Anterior cingulate cortex (tissue), 58 donors: ENCODE measurements around the gene AKAP13.

ENCODE experiments used
- DNase-seq, 58 donors: peaks; one replicate each; lab custom pipeline; 2025; lab: John Stamatoyannopoulos, UW

AKAP13 gene

GRCh38 chr15:85707519-85708338, 327.3 kb downstream of the AKAP13 start:
- DNase-seq: no peak

GRCh38 chr15:85708402-85708941, 328.1 kb downstream of the AKAP13 start:
- no peak for DNase-seq

DNA sequence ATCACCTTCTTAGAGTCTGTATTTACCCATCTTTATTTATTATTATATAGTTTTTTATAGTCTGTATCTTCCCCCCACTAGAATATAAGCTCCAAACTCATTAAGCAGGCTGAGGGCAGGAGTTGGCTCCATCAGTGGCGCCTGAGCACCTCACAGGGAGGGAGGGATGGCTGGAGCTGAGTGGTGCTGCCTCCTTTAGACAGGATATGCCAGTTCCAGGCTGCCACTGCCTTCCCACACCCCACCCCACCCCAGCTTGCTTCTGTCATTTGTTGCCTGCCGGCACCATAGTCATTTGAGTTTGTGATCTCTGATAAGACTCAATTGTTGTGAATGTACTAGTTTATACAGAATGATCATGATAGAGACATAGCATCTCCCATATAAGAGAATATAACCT, 328.8 kb downstream of the AKAP13 start:
- DNase-seq: no peak

DNA sequence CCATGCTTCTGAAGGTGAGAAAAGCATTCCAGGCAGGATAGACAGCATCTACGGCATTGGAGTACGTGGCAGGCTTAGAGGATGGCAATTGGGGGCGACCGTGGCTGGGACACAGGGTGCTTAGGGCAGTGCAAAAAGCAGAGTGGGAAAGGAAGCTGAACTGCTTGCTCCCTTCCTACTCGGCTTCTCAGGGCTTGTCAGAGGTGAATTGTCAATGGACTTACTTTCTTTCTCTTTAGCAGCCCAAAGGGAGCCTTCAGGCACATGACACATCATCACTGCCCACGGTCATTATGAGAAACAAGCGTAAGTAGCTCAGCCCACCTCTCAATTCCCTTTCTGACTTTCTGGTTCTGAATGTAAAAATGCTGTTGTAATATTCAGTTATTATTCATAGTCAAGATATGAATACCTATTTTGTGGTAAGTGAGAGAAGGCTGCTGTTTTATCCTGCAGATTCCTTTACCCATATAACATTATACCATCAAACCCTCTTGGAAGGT, 330.0 kb downstream of the AKAP13 start:
- no peak for DNase-seq

GRCh38 chr15:85711580-85712192, 331.3 kb downstream of the AKAP13 start:
- no peak for DNase-seq

GRCh38 chr15:85716261-85716660, 335.9 kb downstream of the AKAP13 start:
- DNase-seq: no peak

GRCh38 chr15:85717212-85717611, 336.8 kb downstream of the AKAP13 start:
- no peak for DNase-seq

DNA sequence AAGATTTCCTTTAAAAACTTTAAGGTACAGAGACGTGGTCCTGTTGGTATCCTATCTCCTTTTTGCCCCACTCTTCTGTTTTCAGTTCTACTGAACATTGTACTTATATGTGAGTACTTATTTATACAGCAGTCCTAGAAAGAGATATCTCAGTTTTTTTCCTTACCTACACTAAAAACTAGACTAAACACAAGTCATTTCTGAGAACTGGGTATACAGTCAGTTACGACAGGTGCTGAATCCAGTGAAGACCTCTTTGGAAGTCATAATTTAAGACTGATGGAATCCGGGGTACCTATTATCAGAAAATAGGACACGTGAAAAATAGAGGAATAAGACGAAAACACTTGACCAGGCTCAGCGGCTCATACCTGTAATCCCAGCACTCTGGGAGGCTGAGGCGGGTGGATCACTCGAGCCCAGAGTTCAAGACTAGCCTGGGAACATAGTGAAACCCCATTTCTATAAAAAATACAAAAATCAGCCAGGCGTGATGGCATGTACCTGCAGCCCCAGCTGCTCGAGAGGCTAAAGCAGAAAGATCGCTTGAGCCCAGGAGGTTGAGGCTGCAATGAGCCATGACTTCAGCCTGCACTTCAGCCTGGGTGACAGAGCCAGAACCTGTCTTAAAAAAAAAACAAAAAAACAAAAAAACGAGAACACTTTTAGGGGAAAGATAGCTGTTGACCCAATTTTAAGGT, 338.0 kb downstream of the AKAP13 start:
- DNase-seq: no peak

DNA sequence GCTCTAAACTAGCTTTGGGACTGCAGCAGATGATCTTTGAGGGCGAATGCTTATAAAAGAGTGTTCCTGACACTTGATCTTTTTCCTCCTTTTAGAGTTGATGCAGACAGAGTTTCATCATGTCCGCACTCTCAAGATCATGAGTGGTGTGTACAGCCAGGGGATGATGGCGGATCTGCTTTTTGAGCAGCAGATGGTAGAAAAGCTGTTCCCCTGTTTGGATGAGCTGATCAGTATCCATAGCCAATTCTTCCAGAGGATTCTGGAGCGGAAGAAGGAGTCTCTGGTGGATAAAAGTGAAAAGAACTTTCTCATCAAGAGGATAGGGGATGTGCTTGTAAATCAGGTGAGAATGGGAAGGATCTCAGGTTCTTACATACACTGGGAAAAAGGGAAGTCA, 338.6 kb downstream of the AKAP13 start:
- no peak for DNase-seq

- no peak for DNase-seq
Measured at GRCh38 chr15:85722374-85723152, 342.2 kb downstream of the AKAP13 start.

- no peak for DNase-seq
Measured at GRCh38 chr15:85723960-85724945, 343.9 kb downstream of the AKAP13 start.

DNA sequence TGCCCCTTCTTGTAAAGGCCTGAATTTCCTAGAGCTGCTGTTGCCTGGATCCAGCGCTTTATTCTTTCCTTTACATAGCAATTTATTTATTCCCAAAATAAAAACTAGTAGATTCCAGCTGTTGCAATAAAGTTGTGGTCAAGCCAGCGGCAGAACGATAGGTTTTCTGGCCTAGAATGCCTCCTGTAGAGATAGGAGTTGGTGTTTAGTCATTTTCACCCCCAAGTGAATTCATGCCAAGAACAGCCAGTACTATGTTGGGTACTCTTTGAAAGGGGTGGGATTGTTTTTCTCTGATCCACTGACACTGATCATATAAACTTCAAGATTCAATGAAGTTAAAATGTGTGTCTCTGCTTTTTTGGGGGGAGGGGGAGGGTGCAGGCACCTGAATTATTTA, 344.6 kb downstream of the AKAP13 start:
- DNase-seq: no peak

DNA sequence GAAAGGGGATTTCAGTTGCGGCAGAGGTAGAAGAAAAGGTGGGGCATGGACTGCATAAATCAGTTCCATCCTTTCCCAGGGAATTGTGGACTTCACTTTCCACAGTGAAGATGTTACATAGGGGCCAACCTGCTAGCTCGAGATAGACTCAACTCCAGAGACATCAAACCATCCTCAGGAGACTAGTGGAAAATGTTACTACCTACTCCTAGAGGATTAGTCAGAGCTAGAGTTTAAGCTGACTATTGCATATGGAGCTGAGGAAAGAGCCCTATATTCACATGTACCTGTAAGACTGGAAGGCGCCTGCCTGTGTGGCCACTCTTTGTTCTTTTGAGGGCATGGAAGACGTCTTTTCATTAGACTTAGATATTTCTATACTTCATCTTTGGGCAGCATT, 345.2 kb downstream of the AKAP13 start:
- no peak for DNase-seq

- DNase-seq: no peak
Measured at GRCh38 chr15:85726454-85726853, 346.1 kb downstream of the AKAP13 start.

GRCh38 chr15:85727068-85727467, 346.7 kb downstream of the AKAP13 start:
- DNase-seq: no peak

DNA sequence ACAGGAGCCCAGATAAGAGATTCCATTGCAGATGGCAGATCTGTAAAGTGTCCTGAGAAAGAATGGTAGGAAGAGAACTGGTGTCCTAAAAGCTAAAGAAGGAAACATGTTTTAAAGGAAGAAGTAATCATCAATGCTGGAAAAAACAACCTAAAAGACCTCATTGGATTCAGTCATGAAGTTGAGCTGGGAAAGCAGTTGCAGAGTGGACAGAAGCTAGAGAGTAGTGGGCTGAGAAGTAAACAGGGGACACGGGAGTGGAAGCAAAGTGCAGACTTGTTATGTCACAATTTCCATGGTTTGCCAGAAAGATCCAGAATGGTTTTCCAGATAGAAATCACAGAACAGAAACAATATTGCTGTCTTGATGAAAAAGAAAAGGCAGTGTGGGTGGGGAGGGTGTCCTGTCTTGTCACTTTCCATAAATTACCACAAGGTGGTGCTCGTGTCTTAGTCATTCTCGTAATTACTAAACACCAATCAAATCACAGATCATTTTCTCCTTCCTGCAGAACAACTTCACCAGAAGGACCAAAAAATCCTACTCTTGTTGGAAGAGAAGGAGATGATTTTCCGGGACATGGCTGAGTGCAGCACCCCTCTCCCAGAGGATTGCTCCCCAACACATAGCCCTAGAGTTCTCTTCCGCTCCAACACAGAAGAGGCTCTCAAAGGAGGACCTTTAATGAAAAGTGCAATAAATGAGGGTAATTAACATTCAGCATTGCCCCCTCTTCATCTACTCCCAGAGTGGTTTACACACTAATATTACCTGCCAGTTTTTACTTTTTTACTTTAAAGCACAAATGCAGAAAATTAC, 349.8 kb downstream of the AKAP13 start:
- DNase-seq: peak in 16 of 58 donors; percentile 12 to 73 (median 28)

DNA sequence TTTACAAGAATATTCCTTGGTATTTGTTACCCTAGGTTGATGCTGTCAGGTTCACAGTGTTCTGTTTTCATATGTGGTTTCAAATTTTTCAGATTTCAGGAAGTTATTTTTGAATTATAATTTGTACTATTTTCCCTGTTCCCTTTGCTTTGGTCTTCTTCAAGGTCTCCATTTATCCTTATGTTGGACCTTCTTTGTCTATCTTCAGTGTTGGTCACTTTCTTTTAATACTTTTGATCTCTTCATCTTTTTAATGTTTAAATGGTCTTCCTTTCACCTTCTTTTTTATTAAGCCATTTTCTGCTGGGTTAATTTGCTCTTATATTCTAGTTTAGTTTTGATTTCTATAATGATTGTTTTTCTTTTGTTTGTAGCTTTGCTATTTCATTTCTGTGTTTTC, 353.0 kb downstream of the AKAP13 start:
- DNase-seq: no peak

DNA sequence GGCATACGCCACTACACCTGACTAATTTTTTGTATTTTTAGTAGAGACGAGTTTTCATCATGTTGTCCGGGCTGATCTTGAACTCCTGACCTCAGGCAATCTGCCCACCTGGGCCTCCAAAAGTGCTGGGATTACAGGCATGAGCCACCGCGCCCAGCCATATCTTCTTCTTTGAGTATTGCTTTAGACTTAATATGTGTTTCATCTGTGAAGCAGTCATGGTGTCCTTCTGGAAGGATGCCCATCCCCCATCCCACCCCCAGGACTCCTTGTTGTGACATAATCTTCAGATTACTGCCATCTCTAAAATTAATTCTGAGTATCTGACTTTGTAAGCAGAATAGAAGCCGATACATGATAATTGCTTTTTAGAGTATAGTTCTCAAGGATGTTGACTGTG, 356.7 kb downstream of the AKAP13 start:
- no peak for DNase-seq
